Measurements from ENCODE around the gene ARHGAP28. TPM values are rescaled to one million over a fixed set of nuclear protein-coding genes. Genes with fewer than 3 reads are reported as not detected.

ARHGAP28 gene
- total RNA-seq, 1 experiment from 2014 or later: not detected

- no peaks in the 10 kb centered on the region for H3K9me3 Mint-ChIP-seq (ENCODE audit: low read depth, unreplicated experiment)
- no peak overlapping the region for H3K4me3 Mint-ChIP-seq (ENCODE audit: low read depth, unreplicated experiment)
- no TSS peak for BruUV-seq (replicated peaks)
- H3K4me1 Mint-ChIP-seq (ENCODE audit: low read depth, unreplicated experiment): no peaks in the 10 kb centered on the region
- intact Hi-C loops (cut with micrococcal nuclease; ENCODE audit: unreplicated experiment): no loop called here
- H3K27me3 Mint-ChIP-seq (ENCODE audit: unreplicated experiment): peaks cover 22% of the 10 kb centered on the region
- no peaks in the 10 kb centered on the region for H3K36me3 Mint-ChIP-seq (ENCODE audit: insufficient read depth, unreplicated experiment)
- no peak overlapping the region for H3K27ac Mint-ChIP-seq (ENCODE audit: unreplicated experiment)
- DNase-seq: no peak
- no peak for TF ChIP-seq CTCF (IDR thresholded peaks at IDR 0.05; ENCODE audit: unreplicated experiment)
- CTCF ChIA-PET: no interaction called here
These were observed 162.3 kb downstream of the ARHGAP28 start for GRCh38 chr18:6891788-6892187.

- Mint-ChIP-seq H3K4me1 (ENCODE audit: low read depth, unreplicated experiment) (peaks cover 18% of the 10 kb centered on the region), H3K36me3 (ENCODE audit: insufficient read depth, unreplicated experiment) (no peaks in the 10 kb centered on the region), H3K27ac (ENCODE audit: unreplicated experiment) (no peak overlapping the region), H3K27me3 (ENCODE audit: unreplicated experiment) (peaks cover 8% of the 10 kb centered on the region), H3K4me3 (ENCODE audit: low read depth, unreplicated experiment) (no peak overlapping the region), H3K9me3 (ENCODE audit: low read depth, unreplicated experiment) (peaks cover 10% of the 10 kb centered on the region)
- TF ChIP-seq CTCF (IDR thresholded peaks at IDR 0.05; ENCODE audit: unreplicated experiment): no peak
- intact Hi-C loops (cut with micrococcal nuclease; ENCODE audit: unreplicated experiment): no loop called here
- no peak for DNase-seq
- CTCF ChIA-PET: no interaction called here
- BruUV-seq (replicated peaks): no TSS peak
These were observed 171.9 kb downstream of the ARHGAP28 start for GRCh38 chr18:6901286-6901926.

GRCh38 chr18:6917072-6917471 is 187.6 kb downstream of the ARHGAP28 start:
- Mint-ChIP-seq H3K36me3 (ENCODE audit: insufficient read depth, unreplicated experiment) (no peaks in the 10 kb centered on the region), H3K27ac (ENCODE audit: unreplicated experiment) (no peak overlapping the region), H3K27me3 (ENCODE audit: unreplicated experiment) (peaks cover 75% of the 10 kb centered on the region), H3K4me3 (ENCODE audit: low read depth, unreplicated experiment) (no peak overlapping the region), H3K9me3 (ENCODE audit: low read depth, unreplicated experiment) (no peaks in the 10 kb centered on the region), H3K4me1 (ENCODE audit: low read depth, unreplicated experiment) (no peaks in the 10 kb centered on the region)
- CTCF ChIA-PET: interaction anchor here (1.6 kb wide), 1 partner anchor 105 kb away, joined by 4 read pairs; no protein-coding TSS in a partner anchor
- no TSS peak for BruUV-seq (replicated peaks)
- DNase-seq: no peak
- no peak for TF ChIP-seq CTCF (IDR thresholded peaks at IDR 0.05; ENCODE audit: unreplicated experiment)
- intact Hi-C loops (cut with micrococcal nuclease; ENCODE audit: unreplicated experiment): no loop called here

- no peaks in the 10 kb centered on the region for H3K4me1 Mint-ChIP-seq (ENCODE audit: low read depth, unreplicated experiment)
- H3K36me3 Mint-ChIP-seq (ENCODE audit: insufficient read depth, unreplicated experiment): no peaks in the 10 kb centered on the region
- no peak overlapping the region for H3K4me3 Mint-ChIP-seq (ENCODE audit: low read depth, unreplicated experiment)
- H3K27me3 Mint-ChIP-seq (ENCODE audit: unreplicated experiment): peaks cover 84% of the 10 kb centered on the region
- H3K27ac Mint-ChIP-seq (ENCODE audit: unreplicated experiment): no peak overlapping the region
- BruUV-seq (replicated peaks): no TSS peak
- TF ChIP-seq CTCF (IDR thresholded peaks at IDR 0.05; ENCODE audit: unreplicated experiment): peak; percentile 83
- CTCF ChIA-PET: interaction anchor here (1.0 to 1.8 kb wide), 9 partner anchors 37 to 257 kb away, joined by 3 to 32 read pairs (median 4); no protein-coding TSS in a partner anchor
- intact Hi-C loops (cut with micrococcal nuclease; ENCODE audit: unreplicated experiment): loop anchor here (1.0 to 2.0 kb wide), 4 partner anchors 63 to 256 kb away; no protein-coding TSS in a partner anchor
- no peaks in the 10 kb centered on the region for H3K9me3 Mint-ChIP-seq (ENCODE audit: low read depth, unreplicated experiment)
- peak; percentile 74 for DNase-seq
These were observed 190.8 kb downstream of the ARHGAP28 start for GRCh38 chr18:6920099-6920955.

All from Calu3 (cell line).